HG02610 (cell line): ENCODE measurements around the gene CHMP6.

Experiments used
- ATAC-seq: cut with Tn5 transposase; IDR thresholded peaks from one replicate; pipeline ENCODE4 v1.9.1; 2021; ENCODE audit warnings: mild to moderate bottlenecking, moderate library complexity; ENCODE audit not compliant: unreplicated experiment

The CHMP6 gene

GRCh38 chr17:80956321-80957190 is 35.1 kb upstream of the CHMP6 start:
- ATAC-seq, result no peak

GRCh38 chr17:80957461-80957941 is 34.1 kb upstream of the CHMP6 start:
- ATAC-seq, result no peak

DNA sequence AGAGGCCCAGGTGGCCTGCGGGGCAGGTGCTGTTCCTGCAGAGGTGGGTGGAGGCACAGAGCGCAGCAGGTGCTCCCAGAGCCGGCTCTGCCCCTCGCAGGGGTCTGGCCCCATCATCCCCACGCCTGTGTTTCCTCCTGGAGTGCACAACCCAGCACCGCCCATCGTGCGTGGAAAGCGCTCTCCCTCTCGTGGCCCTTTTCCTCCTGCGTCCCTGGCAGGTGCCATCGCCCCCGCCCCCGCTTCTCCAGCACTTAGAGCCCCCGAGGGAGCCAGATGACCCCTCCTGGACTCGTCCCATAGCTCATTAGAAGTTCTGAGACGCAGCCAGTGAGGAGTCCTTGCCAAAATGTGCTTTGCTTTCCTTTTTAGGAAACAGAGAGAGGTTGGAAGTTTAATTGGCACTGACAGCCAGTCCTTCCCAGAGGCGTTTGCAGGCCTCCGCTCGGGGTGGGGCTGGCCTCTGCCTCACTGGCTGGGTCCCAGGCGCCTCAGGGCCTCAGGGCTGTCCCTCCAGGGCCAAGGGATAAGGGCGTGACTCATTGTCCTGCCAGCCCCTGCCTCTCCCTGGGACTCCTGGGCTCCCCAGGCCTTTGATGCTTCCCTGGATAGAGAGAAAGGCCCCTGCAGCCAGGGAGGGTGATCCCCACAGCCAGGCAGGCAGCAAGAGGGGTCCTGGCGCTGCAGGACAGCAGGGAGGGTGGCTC is 32.2 kb upstream of the CHMP6 start:
- no peak for ATAC-seq

DNA sequence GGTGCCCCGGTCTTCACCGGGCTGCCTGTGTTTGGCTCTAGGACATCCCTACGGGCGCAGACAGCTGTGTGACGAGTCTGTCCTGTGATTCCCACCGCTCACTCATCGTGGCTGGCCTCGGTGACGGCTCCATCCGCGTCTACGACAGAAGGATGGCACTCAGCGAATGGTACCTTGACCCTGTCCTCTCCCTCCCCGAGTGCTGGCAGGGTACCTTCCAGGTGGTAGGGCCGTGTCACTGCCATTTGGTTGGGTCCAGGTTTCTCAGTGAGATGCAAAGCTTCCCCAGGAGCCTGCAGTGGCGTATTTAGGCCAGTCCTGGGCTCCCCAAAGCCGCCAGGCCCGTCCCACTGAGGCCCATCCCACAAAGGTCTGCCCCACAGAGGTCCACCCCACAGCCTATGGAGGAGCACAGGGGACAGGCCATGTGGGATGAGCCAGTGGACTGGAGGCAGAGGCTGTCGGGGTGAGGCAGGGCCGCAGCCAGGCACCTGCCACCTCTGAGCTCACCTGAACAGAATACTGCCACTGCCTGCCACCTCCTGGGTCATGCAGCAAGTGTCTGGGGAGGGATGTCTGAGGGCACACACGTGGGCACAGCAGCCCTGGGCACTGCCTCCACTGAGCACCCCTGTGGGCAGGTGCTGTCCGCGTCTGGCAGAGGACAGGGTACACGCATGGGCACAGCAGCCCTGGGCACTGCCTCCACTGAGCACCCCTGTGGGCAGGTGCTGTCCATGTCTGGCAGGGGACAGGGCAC is 31.4 kb upstream of the CHMP6 start:
- ATAC-seq, result no peak

GRCh38 chr17:80960797-80961452 is 30.7 kb upstream of the CHMP6 start:
- ATAC-seq, result no peak

DNA sequence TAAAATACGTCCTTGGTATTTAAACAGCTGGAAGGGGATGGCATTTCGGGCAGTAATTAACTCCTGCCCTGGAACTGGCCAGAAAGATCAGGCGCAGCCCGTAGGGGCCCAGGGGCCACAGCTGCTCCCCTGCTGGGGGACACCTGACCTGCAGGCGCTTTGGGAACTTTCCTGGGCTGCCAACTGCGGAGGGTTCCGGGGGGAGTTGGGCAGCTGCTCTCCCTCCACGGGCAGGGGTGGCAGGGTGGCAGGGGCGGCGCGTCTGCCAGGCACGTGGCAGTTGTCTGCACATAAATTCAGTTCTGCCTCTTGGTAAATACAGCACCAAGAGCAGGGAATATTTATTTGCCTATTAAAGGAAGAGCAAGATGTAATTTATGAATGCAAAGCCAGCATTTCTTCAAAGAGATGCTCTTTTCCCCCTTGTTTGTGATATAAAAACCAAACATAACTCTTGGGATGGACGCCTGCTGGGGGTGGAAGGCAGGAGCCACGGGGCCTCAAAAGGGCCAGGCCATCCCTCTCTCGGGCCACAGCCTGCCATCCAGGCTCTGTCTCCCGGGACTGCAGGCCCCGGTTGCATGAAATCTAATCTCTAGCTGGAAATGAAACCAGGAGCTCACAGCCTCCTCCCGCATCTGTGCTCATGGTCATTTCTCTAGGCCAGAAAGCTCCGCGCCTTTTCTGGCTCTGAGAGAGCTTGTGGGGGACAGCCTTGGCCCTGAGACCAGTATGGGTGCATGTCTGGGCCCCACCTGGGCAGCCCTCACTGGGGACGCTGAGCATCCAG is 29.9 kb upstream of the CHMP6 start:
- no peak for ATAC-seq

GRCh38 chr17:80962356-80963329 is 29.0 kb upstream of the CHMP6 start:
- ATAC-seq, result no peak

GRCh38 chr17:80963812-80964543 is 27.7 kb upstream of the CHMP6 start:
- ATAC-seq, result no peak

DNA sequence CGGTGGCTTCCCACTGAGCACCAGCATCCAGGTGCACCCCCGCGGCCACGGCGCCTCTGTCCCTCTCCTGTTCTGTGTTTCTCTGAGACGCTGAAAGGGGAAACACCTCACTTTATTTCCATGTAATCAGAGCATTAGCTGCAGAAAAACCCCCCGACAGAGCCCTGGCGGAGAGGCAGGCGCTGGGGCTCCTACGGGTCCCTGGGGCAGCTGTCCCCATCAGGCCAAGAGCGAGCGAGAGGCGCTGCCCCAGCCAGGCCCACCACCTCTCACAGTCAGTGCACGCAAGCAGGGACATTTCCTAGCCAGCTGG is 27.1 kb upstream of the CHMP6 start:
- no peak for ATAC-seq

DNA sequence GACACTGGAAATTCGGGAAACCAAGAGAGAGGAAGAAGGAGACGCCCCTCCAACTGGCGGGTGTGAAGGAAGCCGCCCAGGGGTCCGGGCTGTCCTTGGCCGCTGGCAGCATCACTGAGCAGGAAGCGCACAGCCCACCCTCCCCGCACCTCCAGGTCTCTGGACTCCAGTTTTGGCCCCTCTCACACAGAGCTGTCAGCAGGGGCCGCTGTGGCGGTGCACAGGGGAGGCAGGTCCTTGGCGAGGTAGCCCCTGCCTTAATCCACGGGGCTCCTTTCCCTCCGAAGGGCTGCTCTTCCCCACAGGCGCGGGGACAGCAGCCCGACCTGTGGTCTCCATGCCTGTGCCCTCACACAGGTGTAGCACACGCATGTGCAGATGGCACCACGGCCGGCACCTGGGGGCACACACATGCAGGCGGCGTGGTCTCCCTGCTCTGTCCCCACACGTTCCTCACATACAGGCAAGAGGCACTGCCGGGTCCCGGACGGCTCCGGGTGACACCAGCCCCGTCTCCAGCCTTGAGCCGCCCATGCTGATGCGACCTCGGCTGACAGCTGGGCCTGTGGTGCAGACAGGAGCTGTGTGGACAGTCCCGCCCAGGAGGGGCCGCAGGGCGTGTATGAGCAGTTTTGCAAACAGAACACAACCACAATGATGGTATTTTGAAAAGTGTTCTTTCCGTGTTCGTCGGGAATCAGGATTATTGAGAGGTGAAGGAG is 26.6 kb upstream of the CHMP6 start:
- ATAC-seq, result no peak

GRCh38 chr17:80965606-80966005 is 26.0 kb upstream of the CHMP6 start:
- ATAC-seq, result no peak

DNA sequence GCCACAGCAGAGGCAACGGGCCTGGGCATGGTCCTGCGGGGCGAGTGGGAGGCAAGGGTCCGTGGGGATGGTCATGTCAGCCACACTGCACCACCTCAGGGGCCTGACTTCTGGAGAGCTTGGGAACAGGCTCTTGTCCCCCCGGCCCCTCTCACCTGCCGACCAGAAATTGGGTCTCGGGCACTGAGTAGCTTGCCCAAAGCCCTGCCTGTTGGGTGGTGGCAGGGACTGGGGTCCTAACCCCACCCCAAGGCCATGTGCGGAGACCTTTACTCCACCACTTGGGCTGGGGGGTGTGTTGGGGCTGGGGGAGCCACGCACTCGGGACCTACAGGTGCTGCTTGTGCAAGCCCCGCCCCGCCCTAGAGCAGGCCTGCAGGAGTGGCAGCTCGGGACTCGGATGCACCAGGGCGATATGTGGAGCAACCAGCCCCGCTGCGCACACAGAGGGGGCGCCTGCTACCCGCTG is 24.2 kb upstream of the CHMP6 start:
- ATAC-seq, result no peak

DNA sequence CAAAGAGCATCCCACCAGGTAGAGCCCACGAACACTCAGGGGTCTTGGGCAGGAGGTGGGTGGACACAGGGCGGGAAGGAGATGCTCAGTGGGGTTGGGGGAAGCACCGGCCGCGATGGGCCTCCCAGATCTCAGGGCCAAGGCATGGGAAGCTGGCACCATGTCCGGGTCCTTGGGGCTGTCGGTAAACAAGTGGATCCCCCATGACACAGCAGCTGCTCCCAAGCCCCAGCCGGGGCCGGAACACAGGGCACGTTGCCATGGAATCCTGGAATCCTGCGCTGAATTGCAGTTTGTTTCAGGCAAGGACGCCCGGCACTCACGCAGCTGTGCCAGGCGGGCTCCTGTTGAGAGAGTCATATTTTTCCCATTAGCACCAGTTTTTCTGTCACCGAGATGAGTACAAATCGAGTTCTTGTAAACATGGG is 23.0 kb upstream of the CHMP6 start:
- no peak for ATAC-seq

DNA sequence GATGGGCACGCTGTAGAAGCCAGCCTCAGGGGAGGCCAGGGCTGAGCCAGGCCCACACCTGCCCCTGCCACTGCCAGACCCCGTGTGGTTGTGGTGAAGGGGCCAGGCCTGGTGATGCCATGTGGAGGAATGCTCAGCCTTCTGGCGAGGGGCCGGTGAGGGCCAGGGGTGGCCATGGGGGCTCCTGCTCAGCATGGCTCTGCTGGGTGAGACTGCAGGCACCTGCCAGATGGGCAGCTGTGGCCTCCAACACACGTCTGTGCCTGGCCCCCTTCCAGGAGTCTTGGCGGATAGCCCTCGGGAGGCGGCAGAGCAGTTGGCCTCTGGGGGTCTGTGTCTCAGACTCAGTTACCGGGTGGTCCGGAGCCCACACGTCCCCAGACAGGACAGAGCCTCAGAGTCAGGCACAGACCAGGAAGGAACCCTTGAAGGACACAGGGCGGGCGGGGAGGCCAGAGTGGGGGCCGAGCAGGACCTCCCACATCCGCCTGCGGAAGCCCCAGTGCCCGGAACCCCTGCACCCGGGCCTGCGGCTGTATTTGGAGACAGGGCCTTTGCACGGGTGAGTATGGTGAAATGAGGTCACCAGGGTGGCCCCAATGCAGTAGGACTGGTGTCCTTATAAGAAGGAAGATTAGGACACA is 22.5 kb upstream of the CHMP6 start:
- no peak for ATAC-seq

DNA sequence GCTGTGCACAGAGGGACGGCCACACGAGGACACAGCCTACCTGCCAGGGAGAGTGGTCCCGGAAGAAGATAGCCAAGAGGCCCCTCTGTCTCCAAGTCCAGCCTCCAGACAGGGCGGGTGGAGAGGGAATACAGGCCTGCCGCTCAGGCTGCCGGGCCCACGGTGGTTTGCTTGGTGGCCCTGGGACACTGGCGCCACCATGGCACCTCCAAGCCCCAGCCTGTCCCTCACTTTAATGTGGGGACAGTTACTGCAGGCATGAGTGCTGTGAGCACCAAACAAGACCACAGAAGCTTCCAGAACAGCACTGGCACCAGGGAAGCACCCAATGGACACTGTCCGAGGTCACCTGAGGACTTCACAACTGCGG is 22.0 kb upstream of the CHMP6 start:
- ATAC-seq, result no peak

- no peak for ATAC-seq
Observed at GRCh38 chr17:80970044-80970761, 21.4 kb upstream of the CHMP6 start.
